DMS79 treated with DMSO at 0.1 percent for 48 hours (cell line): ENCODE measurements around the gene SECISBP2.
"Not testable (repeated sequence)": the region's sequence is repeated elsewhere in the genome, so short reads cannot be mapped to it uniquely, and the experiment has no call there.

ENCODE experiments used
- DNase-seq: peaks from one replicate; lab custom pipeline; 2025; lab: John Stamatoyannopoulos, UW

The SECISBP2 gene

GRCh38 chr9:89309608-89310474, 8.5 kb upstream of the SECISBP2 start:
- no peak for DNase-seq

GRCh38 chr9:89310475-89311345, 7.6 kb upstream of the SECISBP2 start, which contains the start of gene CKS2:
Gene CKS2 (plus strand): TSS chr9:89311195. CDS start chr9:89311293, 98 bp downstream.
- DNase-seq, result peak; percentile 90

GRCh38 chr9:89311346-89312221, 6.7 kb upstream of the SECISBP2 start:
- no peak for DNase-seq

GRCh38 chr9:89312222-89312571, 6.1 kb upstream of the SECISBP2 start:
- DNase-seq, result peak; percentile 2

GRCh38 chr9:89313842-89314241, 4.5 kb upstream of the SECISBP2 start:
- DNase-seq, result no peak

- no peak for DNase-seq
Observed at GRCh38 chr9:89314955-89315354, 3.3 kb upstream of the SECISBP2 start.

GRCh38 chr9:89315482-89315881, 2.8 kb upstream of the SECISBP2 start:
- DNase-seq, result no peak

- DNase-seq, result no peak
Observed at GRCh38 chr9:89317282-89317681, 1.0 kb upstream of the SECISBP2 start.

GRCh38 chr9:89319015-89319905, 960 bp downstream of the SECISBP2 start:
- DNase-seq, result no peak

GRCh38 chr9:89323390-89323789, 5.1 kb downstream of the SECISBP2 start:
- DNase-seq, result no peak

- no peak for DNase-seq
Observed at GRCh38 chr9:89325733-89326132, 7.4 kb downstream of the SECISBP2 start.

GRCh38 chr9:89328064-89328463, 9.8 kb downstream of the SECISBP2 start:
- DNase-seq, result no peak

- no peak for DNase-seq
Observed at GRCh38 chr9:89329917-89330316, 11.6 kb downstream of the SECISBP2 start.

GRCh38 chr9:89330513-89330912, 12.2 kb downstream of the SECISBP2 start:
- no peak for DNase-seq

GRCh38 chr9:89339807-89340206, 21.5 kb downstream of the SECISBP2 start:
- DNase-seq, result no peak

GRCh38 chr9:89340332-89340731, 22.0 kb downstream of the SECISBP2 start:
- no peak for DNase-seq

GRCh38 chr9:89342213-89342612, 23.9 kb downstream of the SECISBP2 start:
- DNase-seq, result no peak

GRCh38 chr9:89342948-89343347, 24.6 kb downstream of the SECISBP2 start:
- no peak for DNase-seq

- DNase-seq, result not testable (repeated sequence)
Observed at GRCh38 chr9:89343812-89344211, 25.5 kb downstream of the SECISBP2 start.

GRCh38 chr9:89345476-89345875, 27.2 kb downstream of the SECISBP2 start:
- DNase-seq, result no peak

GRCh38 chr9:89346696-89347095, 28.4 kb downstream of the SECISBP2 start:
- DNase-seq, result no peak
